SW480 (cell line): ENCODE measurements around the gene HOXD3.

Experiments used
- DNase-seq: peaks from one replicate; pipeline ENCODE4 v3.0.0-alpha.2; 2016; ENCODE audit warnings: low spot score

HOXD3 gene

DNA sequence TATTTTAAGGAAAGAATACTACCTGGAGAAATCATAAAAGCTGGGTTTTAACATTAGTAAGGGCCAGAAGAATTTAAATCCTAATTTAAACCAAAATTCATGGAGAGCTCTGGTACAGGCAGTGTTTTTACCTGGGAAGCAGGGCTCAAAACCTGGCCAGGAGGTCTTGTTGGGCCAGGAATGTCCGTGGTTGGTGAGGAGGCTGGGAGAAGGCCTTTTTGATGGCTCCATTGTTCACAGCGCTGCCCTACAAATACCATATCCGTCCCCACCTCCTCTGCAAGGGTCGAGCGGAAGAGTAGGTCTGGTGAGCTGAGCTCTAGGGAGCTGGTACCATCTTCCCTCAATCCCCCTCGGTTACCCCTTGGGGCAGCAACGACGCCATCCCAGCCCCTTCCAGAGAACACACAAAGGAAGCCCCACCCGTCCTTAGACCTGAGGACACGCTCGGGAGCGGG lies 20.5 kb downstream of the HOXD3 start:
- peak; percentile 51 for DNase-seq

DNA sequence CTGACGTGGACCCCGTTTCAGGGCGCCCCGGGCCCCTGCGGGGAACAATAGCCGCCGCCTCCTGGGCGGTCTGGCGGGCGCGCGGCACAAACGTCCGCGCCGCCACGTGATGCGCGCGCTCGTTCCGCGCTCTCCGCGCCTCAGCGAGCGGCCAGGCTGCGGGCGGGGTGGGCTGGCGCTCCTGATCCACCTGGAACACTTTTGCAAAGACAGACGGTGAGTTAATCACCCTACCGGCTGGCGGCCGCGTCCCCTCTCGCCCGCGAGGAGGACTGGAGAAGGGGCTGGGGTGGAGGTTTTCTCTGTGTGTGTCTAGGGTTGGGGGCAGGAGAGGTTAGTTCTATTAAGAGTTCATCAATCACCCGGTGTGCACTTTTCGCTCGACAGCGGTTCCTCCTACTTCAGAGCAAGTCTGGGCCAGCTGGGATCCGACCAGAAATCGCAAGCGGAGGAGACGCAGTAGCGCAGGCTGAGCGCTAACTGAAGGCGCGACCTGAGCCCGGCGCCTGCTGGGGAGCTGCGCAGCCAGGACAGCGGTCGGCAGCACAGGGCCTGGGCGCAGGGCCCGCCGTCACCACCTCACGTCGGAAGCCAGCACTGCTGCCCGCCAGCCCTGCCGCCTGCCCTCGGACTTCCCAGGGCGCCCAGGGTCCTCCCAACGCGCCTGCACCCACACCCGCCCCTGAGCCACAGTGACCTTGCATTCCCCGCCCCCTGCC lies 21.1 kb downstream of the HOXD3 start:
- peak; percentile 56 for DNase-seq

DNA sequence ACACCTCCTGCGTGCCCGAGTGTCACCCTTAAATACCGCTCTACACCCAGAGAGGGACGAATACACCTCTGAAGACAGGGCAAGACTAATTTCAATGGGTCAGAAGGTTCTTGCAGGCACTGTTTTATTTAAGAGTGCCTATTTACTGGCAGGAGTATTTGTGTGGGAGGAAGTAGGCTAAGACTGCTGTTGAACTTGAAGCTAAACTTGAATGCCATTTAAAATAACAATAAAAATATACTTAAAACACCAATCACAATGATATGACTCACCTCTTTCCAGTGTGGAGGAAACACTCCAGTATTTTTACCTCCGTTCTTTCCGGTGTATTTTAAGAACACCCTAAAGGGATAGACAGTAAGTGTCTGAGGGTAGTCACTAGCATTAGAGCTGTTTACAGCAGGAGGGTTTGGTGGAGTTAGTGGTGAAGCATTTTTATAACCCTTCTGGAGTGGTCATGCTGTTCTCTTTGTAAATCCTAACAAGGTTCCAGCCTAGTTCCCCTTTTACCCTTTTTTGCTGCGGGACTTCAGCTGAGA lies 21.7 kb downstream of the HOXD3 start:
- peak; percentile 66 for DNase-seq

DNA sequence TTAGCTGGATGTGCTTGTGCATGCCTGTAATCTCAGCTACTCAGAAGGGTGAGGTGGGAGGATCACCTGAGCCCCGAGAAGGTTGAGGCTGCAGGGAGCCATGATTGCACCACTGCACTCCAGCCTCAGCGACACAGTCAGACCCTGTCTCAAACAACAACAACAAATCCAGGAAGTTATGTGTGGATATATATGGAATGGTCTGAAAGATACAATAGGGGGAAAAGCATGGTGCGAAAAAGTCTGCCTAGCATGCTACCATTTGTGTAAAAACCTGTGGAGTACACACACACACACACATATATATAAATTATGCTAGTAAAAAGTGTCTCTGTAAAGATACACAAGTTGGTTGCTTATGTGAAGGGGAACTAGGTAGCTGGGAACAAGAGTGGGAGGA lies 24.4 kb downstream of the HOXD3 start:
- no peak for DNase-seq

DNA sequence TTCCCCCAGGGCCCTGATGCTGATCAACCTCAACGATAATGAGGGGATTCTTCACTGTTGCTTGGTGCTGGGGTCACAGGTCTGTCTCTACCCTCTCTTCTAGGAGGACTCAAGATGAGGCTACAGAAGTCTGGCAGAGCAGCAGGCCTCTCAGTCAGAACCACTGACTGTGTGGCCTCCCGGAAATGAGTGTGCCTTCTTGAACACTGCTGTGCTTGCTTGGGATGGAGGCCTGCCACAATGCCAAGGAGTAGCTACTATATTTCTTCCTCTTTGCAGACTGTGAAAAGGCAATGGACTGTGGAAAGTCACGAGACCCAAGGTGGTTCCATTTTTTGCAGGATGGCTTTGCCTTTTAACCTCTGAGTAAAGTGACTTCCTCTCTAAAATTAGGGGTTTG lies 25.6 kb downstream of the HOXD3 start:
- DNase-seq: no peak

- DNase-seq: no peak
These were observed 27.6 kb downstream of the HOXD3 start for GRCh38 chr2:176184749-176185148.

DNA sequence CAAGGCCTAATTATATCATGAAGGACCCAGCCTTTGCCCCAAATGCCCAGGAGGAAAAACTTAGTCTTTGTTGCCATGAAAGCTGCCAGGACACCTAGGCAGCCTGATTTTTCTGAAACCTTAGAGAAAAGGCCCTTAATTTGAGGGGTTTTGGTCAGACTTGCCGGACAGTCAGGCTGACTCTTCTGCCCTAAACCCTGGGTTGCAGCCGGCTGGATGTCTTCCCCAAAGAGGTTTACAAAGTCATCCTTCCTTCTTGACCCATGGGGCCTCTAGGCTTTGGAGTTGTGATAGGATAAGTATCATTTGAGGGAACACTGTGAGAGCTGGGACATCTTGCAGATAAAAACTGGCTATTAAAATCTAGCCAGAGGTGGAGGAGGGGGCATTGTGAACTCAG lies 28.9 kb downstream of the HOXD3 start:
- DNase-seq: no peak

DNA sequence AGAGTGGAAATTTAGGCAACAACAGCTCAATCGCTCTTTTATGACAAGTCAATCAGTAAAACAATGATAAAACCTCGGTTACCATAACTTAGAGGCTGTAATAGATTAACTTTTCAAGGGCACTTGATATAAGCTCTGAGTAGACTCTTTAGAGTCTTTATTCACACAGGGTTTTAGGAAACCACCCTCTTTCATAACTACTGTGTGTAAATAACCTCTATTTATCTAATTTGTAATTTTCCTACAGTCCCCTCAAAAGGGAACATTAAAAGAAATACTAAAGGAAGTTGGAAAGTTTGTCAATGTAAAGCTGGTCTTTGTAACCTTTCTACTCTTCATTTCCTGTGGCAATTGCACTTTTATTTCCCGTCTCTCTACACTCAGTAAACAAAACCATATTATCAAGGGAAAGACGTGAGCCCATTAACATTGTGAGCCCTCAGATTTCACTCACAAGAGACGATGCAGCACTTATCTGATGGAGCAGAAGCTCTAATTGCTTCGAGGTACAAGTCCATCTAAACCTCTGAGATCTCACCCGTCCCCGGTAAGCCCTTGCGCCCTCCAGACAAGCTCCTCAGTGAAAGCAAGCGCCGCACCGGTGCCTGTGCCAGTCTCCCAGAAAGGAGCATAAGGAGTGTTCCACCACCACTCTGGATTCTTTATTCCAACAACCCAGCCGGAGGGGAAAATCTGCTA lies 30.2 kb downstream of the HOXD3 start:
- no peak for DNase-seq

DNA sequence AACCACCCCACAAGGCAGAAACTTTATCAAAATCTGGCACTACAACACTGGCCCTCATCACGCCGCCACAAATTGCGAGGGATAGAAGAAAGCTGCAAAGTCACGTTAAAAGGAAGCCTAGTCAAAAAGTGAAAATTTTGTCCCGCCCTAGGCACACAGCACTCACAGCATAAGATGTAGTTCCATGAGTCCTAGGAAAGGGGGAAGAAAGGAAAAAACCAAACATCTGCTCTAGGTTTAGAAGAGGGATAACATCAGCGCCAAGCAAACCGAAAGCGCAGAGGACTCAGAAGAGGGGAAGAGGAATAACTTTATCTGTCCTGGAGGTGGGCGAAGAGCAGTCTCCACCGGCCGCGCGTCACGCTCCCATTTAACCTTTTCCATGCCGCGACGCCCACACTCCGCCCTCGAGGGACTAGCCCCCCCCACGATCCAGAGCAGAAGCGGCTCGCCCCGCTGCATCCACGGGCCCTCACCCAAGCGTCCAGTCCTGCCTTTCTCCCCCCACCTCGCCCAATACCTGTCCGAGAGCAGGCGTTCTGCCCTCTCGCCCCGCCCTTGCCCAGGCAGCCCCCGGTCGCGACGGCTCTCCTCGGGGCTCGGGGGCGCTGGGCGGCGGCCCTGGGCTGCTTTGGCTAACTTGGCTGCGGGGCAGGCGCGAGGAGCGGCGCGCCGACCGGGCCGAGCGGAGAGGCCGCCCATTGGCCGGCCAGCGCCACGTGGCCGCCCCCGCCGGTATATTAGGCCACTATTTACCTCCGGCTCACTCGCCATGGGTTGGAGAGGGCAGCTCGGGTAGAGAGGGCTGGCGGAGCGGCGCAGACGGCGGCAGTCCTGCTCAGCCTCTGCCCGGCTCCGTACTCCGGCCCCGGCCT lies 31.0 kb downstream of the HOXD3 start, which contains the start of gene HOXD1:
Gene HOXD1, plus strand, starts transcription at position 770 of the 875 bp plus-strand sequence. CDS start 134 bp downstream, outside the sequence.
- peak; percentile 47 for DNase-seq

- DNase-seq: no peak
These were observed 31.9 kb downstream of the HOXD3 start for GRCh38 chr2:176188774-176189680.

GRCh38 chr2:176189681-176190641 lies 32.9 kb downstream of the HOXD3 start:
- no peak for DNase-seq

GRCh38 chr2:176192351-176192750 lies 35.2 kb downstream of the HOXD3 start:
- DNase-seq: no peak

- DNase-seq: no peak
These were observed 35.9 kb downstream of the HOXD3 start for GRCh38 chr2:176193048-176193447.

- no peak for DNase-seq
These were observed 42.8 kb downstream of the HOXD3 start for GRCh38 chr2:176199902-176200301.

GRCh38 chr2:176200971-176201370 lies 43.9 kb downstream of the HOXD3 start:
- DNase-seq: no peak

GRCh38 chr2:176202491-176202890 lies 45.4 kb downstream of the HOXD3 start:
- DNase-seq: no peak

DNA sequence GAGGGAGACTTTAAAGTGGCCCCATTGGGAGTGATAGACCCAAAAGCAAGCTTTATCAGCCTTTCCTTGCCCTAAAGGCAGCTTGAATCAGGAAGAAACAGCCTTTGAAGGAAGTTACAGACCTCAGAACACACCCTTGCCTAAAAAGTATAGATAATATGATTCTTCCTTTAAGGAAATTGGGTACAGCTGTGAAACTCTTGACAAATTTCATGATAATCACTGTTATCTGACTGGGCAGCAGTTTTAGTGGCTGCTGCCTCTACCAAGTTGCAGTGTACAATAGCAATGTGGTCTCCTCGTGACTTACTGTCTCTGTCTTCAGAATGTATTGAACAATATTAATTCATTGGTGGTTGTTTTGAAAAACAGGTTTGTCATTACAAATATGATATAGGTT lies 48.0 kb downstream of the HOXD3 start:
- DNase-seq: no peak

DNA sequence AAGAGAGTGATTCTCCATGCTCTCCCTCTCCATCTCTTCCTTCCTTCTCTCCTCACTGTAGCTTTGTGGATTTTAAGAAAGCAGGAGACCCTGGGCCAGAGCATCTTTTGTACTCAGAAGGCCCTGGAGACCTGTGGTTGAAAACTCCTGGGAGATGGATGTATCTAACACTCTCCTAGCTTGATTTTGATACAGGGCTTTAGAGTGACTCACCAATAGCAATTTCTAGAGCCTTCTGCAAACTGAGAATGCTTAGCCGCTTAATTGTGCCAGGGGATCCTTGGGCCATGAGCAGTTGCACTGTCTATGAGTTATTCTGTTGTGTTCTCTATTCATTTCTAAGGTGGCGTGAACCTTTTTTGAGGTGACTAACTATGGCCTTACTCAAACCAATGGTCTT lies 49.0 kb downstream of the HOXD3 start:
- no peak for DNase-seq

- no peak for DNase-seq
These were observed 49.6 kb downstream of the HOXD3 start for GRCh38 chr2:176206682-176207081.

DNA sequence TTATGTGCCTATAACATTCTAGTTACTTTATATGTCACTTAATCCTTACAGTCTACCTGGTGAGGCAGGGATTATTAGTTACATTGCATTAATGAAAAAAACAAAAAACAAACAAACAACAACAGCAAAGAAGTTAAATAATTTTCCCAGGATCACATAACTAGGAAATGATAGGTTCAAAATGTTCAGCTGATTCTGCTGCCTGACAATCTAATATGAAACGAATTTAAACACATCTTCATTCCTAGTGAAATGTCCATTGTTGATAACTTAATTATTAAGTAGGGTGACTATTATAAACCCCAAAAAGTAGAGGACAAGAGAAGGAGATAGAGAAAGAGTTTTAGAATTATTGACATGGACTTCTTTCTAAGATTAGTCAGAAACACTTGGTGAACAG lies 54.0 kb downstream of the HOXD3 start:
- DNase-seq: no peak
